HTERT RPE-1 (cell line): ENCODE data around the gene TTLL11.

Source experiments
- in situ Hi-C: fragments of 300-500 bp; cut with MboI; formaldehyde crosslinking; loops from 4 replicates; pipeline ENCODE4 v1.14.3; 2020; ENCODE audit warnings: low sequenced_read_pairs

TTLL11 gene

GRCh38 chr9:121781145-121781548 is 312.0 kb downstream of the TTLL11 start:
- in situ Hi-C loops: no loop called here

GRCh38 chr9:121780177-121781040 is 312.7 kb downstream of the TTLL11 start:
- in situ Hi-C loops: no loop called here

- in situ Hi-C loops: no loop called here
Measured at GRCh38 chr9:121779381-121780117, 313.6 kb downstream of the TTLL11 start.

GRCh38 chr9:121778252-121779225 is 314.6 kb downstream of the TTLL11 start:
- in situ Hi-C loops: no loop called here

GRCh38 chr9:121776739-121777637 is 316.1 kb downstream of the TTLL11 start:
- in situ Hi-C loops: no loop called here

- in situ Hi-C loops: no loop called here
Measured at GRCh38 chr9:121776001-121776738, 316.9 kb downstream of the TTLL11 start.

GRCh38 chr9:121774715-121775613 is 318.1 kb downstream of the TTLL11 start:
- in situ Hi-C loops: no loop called here

- in situ Hi-C loops: no loop called here
Measured at GRCh38 chr9:121773954-121774714, 319.0 kb downstream of the TTLL11 start.

GRCh38 chr9:121773286-121773953 is 319.7 kb downstream of the TTLL11 start:
- in situ Hi-C loops: no loop called here

- in situ Hi-C loops: no loop called here
Measured at GRCh38 chr9:121772600-121773285, 320.4 kb downstream of the TTLL11 start.
